ENCODE measurements around the gene SH3BP4. TPM values are rescaled to one million over a fixed set of nuclear protein-coding genes. Genes with fewer than 3 reads are reported as not detected.

The SH3BP4 gene
- total and polyA plus RNA-seq, 2 of the 13 experiments (the other 11 are each of a cell fraction or from before 2014, with no cell fraction given) = 34.6 to 99.1 TPM

- TF ChIP-seq PRDM15 (CRISPR knock-in tag; IDR thresholded peaks at IDR 0.05) = peak; percentile 95
- peak; percentile 90 for TF ChIP-seq ZBTB10 (CRISPR knock-in tag; IDR thresholded peaks at IDR 0.05; ENCODE audit: borderline replicate concordance)
- TF ChIP-seq ZNF567 (CRISPR knock-in tag; IDR thresholded peaks at IDR 0.05; ENCODE audit: borderline replicate concordance) = peak; percentile 93
- no peak for TF ChIP-seq ZNF570 (CRISPR knock-in tag; IDR thresholded peaks at IDR 0.05; ENCODE audit: borderline replicate concordance)
- TF ChIP-seq MYC (CRISPR knock-in tag; IDR thresholded peaks at IDR 0.05; ENCODE audit: borderline replicate concordance) = peak; percentile 98
- TF ChIP-seq ZBTB42 (CRISPR knock-in tag; IDR thresholded peaks at IDR 0.05) = peak; percentile 93
- TF ChIP-seq ETV6 (CRISPR knock-in tag; conservative IDR thresholded peaks at IDR 0.05) = peak; percentile 41; the same call in 1 of the 2 replicates
- TF ChIP-seq, protein P1, sequence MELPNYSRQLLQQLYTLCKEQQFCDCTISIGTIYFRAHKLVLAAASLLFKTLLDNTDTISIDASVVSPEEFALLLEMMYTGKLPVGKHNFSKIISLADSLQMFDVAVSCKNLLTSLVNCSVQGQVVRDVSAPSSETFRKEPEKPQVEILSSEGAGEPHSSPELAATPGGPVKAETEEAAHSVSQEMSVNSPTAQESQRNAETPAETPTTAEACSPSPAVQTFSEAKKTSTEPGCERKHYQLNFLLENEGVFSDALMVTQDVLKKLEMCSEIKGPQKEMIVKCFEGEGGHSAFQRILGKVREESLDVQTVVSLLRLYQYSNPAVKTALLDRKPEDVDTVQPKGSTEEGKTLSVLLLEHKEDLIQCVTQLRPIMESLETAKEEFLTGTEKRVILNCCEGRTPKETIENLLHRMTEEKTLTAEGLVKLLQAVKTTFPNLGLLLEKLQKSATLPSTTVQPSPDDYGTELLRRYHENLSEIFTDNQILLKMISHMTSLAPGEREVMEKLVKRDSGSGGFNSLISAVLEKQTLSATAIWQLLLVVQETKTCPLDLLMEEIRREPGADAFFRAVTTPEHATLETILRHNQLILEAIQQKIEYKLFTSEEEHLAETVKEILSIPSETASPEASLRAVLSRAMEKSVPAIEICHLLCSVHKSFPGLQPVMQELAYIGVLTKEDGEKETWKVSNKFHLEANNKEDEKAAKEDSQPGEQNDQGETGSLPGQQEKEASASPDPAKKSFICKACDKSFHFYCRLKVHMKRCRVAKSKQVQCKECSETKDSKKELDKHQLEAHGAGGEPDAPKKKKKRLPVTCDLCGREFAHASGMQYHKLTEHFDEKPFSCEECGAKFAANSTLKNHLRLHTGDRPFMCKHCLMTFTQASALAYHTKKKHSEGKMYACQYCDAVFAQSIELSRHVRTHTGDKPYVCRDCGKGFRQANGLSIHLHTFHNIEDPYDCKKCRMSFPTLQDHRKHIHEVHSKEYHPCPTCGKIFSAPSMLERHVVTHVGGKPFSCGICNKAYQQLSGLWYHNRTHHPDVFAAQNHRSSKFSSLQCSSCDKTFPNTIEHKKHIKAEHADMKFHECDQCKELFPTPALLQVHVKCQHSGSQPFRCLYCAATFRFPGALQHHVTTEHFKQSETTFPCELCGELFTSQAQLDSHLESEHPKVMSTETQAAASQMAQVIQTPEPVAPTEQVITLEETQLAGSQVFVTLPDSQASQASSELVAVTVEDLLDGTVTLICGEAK (IDR thresholded peaks at IDR 0.05) = no peak
- TF ChIP-seq, protein P1 (CRISPR knock-in tag; IDR thresholded peaks at IDR 0.05) = peak; percentile 74; the same call in 1 of the 2 replicates
- TF ChIP-seq TEAD2 (CRISPR knock-in tag; IDR thresholded peaks at IDR 0.05) = no peak; the same call in 1 of the 2 replicates
- TF ChIP-seq ZNF350 (CRISPR knock-in tag; IDR thresholded peaks at IDR 0.05; ENCODE audit: borderline replicate concordance, low read depth) = peak; percentile 95
- no peak for TF ChIP-seq ZNF260 (CRISPR knock-in tag; IDR thresholded peaks at IDR 0.05; ENCODE audit: borderline replicate concordance, low read depth)
- TF ChIP-seq ZNF629 (CRISPR knock-in tag; conservative IDR thresholded peaks at IDR 0.05) = peak; percentile 70
- no peak; the same call in 1 of the 2 replicates for TF ChIP-seq ZNF652 (CRISPR knock-in tag; IDR thresholded peaks at IDR 0.05; ENCODE audit: borderline replicate concordance, low read depth)
Observed at GRCh38 chr2:235005603-235006259, 53.9 kb downstream of the SH3BP4 start (continued).

All from HepG2 (cell line).